Measurements from ENCODE around the gene C1orf146.

C1orf146 gene

GRCh38 chr1:92217721-92218120 is at the start of gene C1orf146:
Gene C1orf146 (plus strand): TSS chr1:92217915. CDS start chr1:92231421, 13,506 bp downstream.
- H3K9ac ChIP-seq, result no peak within 1 kb of the TSS
- H3K9me3 ChIP-seq (ENCODE audit: control insufficient read depth, low read length), result no peaks in the 10 kb centered on the region
- no peak within 1 kb of the TSS for H3K4me3 ChIP-seq (ENCODE audit: low read depth, low read length)
- no peaks in the 10 kb centered on the region for H3K36me3 ChIP-seq (ENCODE audit: control insufficient read depth, insufficient read depth, low read length)
- no peak within 1 kb of the TSS for H2AFZ ChIP-seq
- TF ChIP-seq CTCF (IDR thresholded peaks at IDR 0.05), result no peak
- no peaks in the 10 kb centered on the region for H3K4me1 ChIP-seq
- H3K27me3 ChIP-seq (ENCODE audit: control insufficient read depth, insufficient read depth, low read length), result no peaks in the 10 kb centered on the region
- no peak within 1 kb of the TSS for H3K27ac ChIP-seq
- no peak within 1 kb of the TSS for H3K4me2 ChIP-seq (ENCODE audit: low read length)
- no peaks in the 10 kb centered on the region for H3K79me2 ChIP-seq

DNA sequence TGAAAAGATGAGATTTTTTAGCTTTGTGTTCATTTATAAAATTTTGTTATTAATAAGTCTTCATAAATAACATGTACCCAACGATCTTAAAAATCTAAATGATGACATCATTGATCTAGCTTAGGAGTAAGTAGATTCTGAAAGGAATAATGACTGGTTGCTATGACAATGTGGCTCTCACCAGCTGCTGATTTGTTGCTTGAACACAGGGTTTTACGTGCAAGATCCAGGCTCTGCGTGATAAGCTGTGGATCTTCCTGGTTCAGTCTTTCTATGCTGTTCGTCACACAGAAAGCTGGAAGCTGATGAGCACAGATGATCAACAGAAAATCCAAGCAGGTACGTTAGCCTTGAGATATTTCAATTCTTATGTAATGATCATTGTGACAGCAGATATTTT is 49.1 kb upstream of the C1orf146 start:
- H3K4me2 ChIP-seq (ENCODE audit: low read length), result no peak overlapping the region
- H3K4me1 ChIP-seq, result no peaks in the 10 kb centered on the region
- no peak overlapping the region for H3K9ac ChIP-seq
- H3K27ac ChIP-seq, result no peak overlapping the region
- no peak overlapping the region for H3K4me3 ChIP-seq (ENCODE audit: low read depth, low read length)
- no peaks in the 10 kb centered on the region for H3K36me3 ChIP-seq (ENCODE audit: control insufficient read depth, insufficient read depth, low read length)
- H3K9me3 ChIP-seq (ENCODE audit: control insufficient read depth, low read length), result no peaks in the 10 kb centered on the region
- no peaks in the 10 kb centered on the region for H3K79me2 ChIP-seq
- H2AFZ ChIP-seq, result no peak overlapping the region
- H3K27me3 ChIP-seq (ENCODE audit: control insufficient read depth, insufficient read depth, low read length), result no peaks in the 10 kb centered on the region
- TF ChIP-seq CTCF (IDR thresholded peaks at IDR 0.05), result no peak

- H3K4me2 ChIP-seq (ENCODE audit: low read length), result no peak overlapping the region
- no peaks in the 10 kb centered on the region for H3K36me3 ChIP-seq (ENCODE audit: control insufficient read depth, insufficient read depth, low read length)
- H2AFZ ChIP-seq, result no peak overlapping the region
- H3K27ac ChIP-seq, result no peak overlapping the region
- H3K4me3 ChIP-seq (ENCODE audit: low read depth, low read length), result no peak overlapping the region
- no peak for TF ChIP-seq CTCF (IDR thresholded peaks at IDR 0.05)
- no peaks in the 10 kb centered on the region for H3K9me3 ChIP-seq (ENCODE audit: control insufficient read depth, low read length)
- H3K4me1 ChIP-seq, result no peaks in the 10 kb centered on the region
- no peaks in the 10 kb centered on the region for H3K79me2 ChIP-seq
- H3K9ac ChIP-seq, result no peak overlapping the region
- H3K27me3 ChIP-seq (ENCODE audit: control insufficient read depth, insufficient read depth, low read length), result no peaks in the 10 kb centered on the region
Observed at GRCh38 chr1:92169214-92170005, 48.3 kb upstream of the C1orf146 start.

- H3K36me3 ChIP-seq (ENCODE audit: control insufficient read depth, insufficient read depth, low read length), result no peaks in the 10 kb centered on the region
- H3K4me3 ChIP-seq (ENCODE audit: low read depth, low read length), result no peak overlapping the region
- no peaks in the 10 kb centered on the region for H3K79me2 ChIP-seq
- TF ChIP-seq CTCF (IDR thresholded peaks at IDR 0.05), result no peak
- no peak overlapping the region for H3K4me2 ChIP-seq (ENCODE audit: low read length)
- no peaks in the 10 kb centered on the region for H3K4me1 ChIP-seq
- H3K27me3 ChIP-seq (ENCODE audit: control insufficient read depth, insufficient read depth, low read length), result no peaks in the 10 kb centered on the region
- no peak overlapping the region for H3K27ac ChIP-seq
- no peak overlapping the region for H2AFZ ChIP-seq
- no peaks in the 10 kb centered on the region for H3K9me3 ChIP-seq (ENCODE audit: control insufficient read depth, low read length)
- no peak overlapping the region for H3K9ac ChIP-seq
Observed at GRCh38 chr1:92184632-92185031, 33.1 kb upstream of the C1orf146 start.

DNA sequence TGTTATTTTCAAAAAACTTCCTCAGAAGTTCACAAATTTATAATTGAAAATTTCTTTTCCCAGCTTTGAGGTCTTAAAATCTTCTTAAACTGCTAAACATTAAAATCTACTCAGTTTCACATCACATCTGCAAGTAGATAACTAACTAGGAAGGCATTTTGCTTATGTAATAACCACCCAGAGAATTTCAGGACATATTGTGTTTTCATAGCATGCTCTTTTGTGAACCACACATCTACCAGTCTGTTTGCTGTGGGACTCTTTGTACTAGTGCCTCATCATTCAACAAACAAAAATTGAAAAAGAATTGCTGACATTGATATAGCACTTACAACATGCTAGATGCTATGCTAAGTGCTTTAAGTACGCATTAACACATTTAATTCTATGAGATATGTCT is 31.6 kb upstream of the C1orf146 start:
- Histone ChIP-seq H3K27me3 (ENCODE audit: control insufficient read depth, insufficient read depth, low read length) (no peaks in the 10 kb centered on the region), H3K79me2 (no peaks in the 10 kb centered on the region), H3K4me1 (no peaks in the 10 kb centered on the region), H2AFZ (no peak overlapping the region), H3K4me3 (ENCODE audit: low read depth, low read length) (no peak overlapping the region), H3K27ac (no peak overlapping the region), H3K4me2 (ENCODE audit: low read length) (no peak overlapping the region), H3K9me3 (ENCODE audit: control insufficient read depth, low read length) (no peaks in the 10 kb centered on the region), H3K36me3 (ENCODE audit: control insufficient read depth, insufficient read depth, low read length) (no peaks in the 10 kb centered on the region), H3K9ac (no peak overlapping the region)
- no peak for TF ChIP-seq CTCF (IDR thresholded peaks at IDR 0.05)
